ENCODE measurements around the gene ZBTB24. TPM values are rescaled to one million over a fixed set of nuclear protein-coding genes. Genes with fewer than 3 reads are reported as not detected.

The ZBTB24 gene
- total and polyA plus RNA-seq, 3 experiments from 2014 or later = 7.5 to 19.9 (median 19.5) TPM

- H3K36me3 ChIP-seq (ENCODE audit: insufficient read depth, low read length) = no peaks in the 10 kb centered on the region
- no peak overlapping the region for H3K4me3 ChIP-seq (ENCODE audit: low read length)
- no peaks in the 10 kb centered on the region for H3K9me3 ChIP-seq (ENCODE audit: low read length)
- Mint-ChIP-seq H3K4me3 (no peak overlapping the region), H3K27me3 (peaks cover 0 to 5% of the 10 kb centered on the region in 2 donors), H3K36me3 (peaks cover 0 to 2% (median 0%) of the 10 kb centered on the region in 3 donors), H3K4me1 (no peaks in the 10 kb centered on the region), H3K9me3 (no peaks in the 10 kb centered on the region), H3K27ac (no peak overlapping the region)
- no peak for DNase-seq
- POLR2A ChIA-PET = no interaction called here
- no peak overlapping the region for H3K27ac ChIP-seq (ENCODE audit: low read depth, low read length)
- CTCF ChIA-PET = no interaction called here
- H3K27me3 ChIP-seq (ENCODE audit: insufficient read depth, low read length, poor library complexity, severe bottlenecking) = no peaks in the 10 kb centered on the region
- no peaks in the 10 kb centered on the region for H3K4me1 ChIP-seq (ENCODE audit: insufficient read depth, low read length)
Measured at GRCh38 chr6:109508166-109508860, 25.3 kb upstream of the ZBTB24 start.

- peak overlapping the region in 1 of 8 donors; percentile 28 for H3K27ac Mint-ChIP-seq
- POLR2A ChIA-PET = no interaction called here
- Histone ChIP-seq H3K27me3 (ENCODE audit: insufficient read depth, low read length, poor library complexity, severe bottlenecking) (no peaks in the 10 kb centered on the region), H3K9me3 (ENCODE audit: low read length) (no peaks in the 10 kb centered on the region), H3K4me1 (ENCODE audit: insufficient read depth, low read length) (no peaks in the 10 kb centered on the region), H3K36me3 (ENCODE audit: insufficient read depth, low read length) (no peaks in the 10 kb centered on the region), H3K27ac (ENCODE audit: low read depth, low read length) (no peak overlapping the region), H3K4me3 (ENCODE audit: low read length) (no peak overlapping the region)
- no peaks in the 10 kb centered on the region for H3K4me1 Mint-ChIP-seq
- CTCF ChIA-PET = no interaction called here
- H3K27me3 Mint-ChIP-seq = peaks cover 0 to 5% of the 10 kb centered on the region in 2 donors
- H3K9me3 Mint-ChIP-seq = no peaks in the 10 kb centered on the region
- H3K4me3 Mint-ChIP-seq = no peak overlapping the region
- peaks cover 0 to 2% (median 0%) of the 10 kb centered on the region in 3 donors for H3K36me3 Mint-ChIP-seq
- no peak for DNase-seq
Measured at GRCh38 chr6:109507490-109508072, 24.6 kb upstream of the ZBTB24 start.

DNA sequence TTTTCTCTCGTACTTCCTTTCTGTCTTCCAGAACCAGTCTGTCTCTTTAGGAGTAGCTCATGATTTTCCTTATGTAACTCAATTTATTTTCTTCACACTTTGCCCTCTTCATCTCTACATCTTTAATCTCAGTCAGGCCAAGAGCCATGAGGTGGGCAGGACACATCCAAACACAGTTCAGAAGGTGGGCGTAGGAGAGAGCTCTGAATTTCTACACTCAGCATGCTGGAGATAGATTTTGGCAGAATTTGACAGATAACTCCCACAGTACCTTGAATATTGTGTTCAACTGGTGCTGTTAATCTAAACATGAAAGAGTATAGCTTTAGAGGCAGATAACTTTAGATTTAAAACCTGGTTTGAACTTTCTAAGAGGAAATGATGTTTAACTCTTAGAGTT lies 23.8 kb upstream of the ZBTB24 start:
- DNase-seq = no peak
- Histone ChIP-seq H3K27me3 (ENCODE audit: insufficient read depth, low read length, poor library complexity, severe bottlenecking) (no peaks in the 10 kb centered on the region), H3K4me1 (ENCODE audit: insufficient read depth, low read length) (no peaks in the 10 kb centered on the region), H3K4me3 (ENCODE audit: low read length) (no peak overlapping the region), H3K27ac (ENCODE audit: low read depth, low read length) (no peak overlapping the region), H3K36me3 (ENCODE audit: insufficient read depth, low read length) (no peaks in the 10 kb centered on the region), H3K9me3 (ENCODE audit: low read length) (no peaks in the 10 kb centered on the region)
- ChIA-PET CTCF (no interaction called here), POLR2A (no interaction called here)
- Mint-ChIP-seq H3K27ac (peak overlapping the region in 1 of 8 donors; percentile 28), H3K9me3 (no peaks in the 10 kb centered on the region), H3K4me3 (no peak overlapping the region), H3K36me3 (peaks cover 0 to 2% (median 0%) of the 10 kb centered on the region in 3 donors), H3K27me3 (peaks cover 3 to 5% of the 10 kb centered on the region in 2 donors), H3K4me1 (no peaks in the 10 kb centered on the region)

- H3K4me3 Mint-ChIP-seq = no peak overlapping the region
- no peaks in the 10 kb centered on the region for H3K4me1 Mint-ChIP-seq
- H3K27me3 Mint-ChIP-seq = peaks cover 3 to 5% of the 10 kb centered on the region in 2 donors
- Histone ChIP-seq H3K27me3 (ENCODE audit: insufficient read depth, low read length, poor library complexity, severe bottlenecking) (no peaks in the 10 kb centered on the region), H3K4me3 (ENCODE audit: low read length) (no peak overlapping the region), H3K4me1 (ENCODE audit: insufficient read depth, low read length) (no peaks in the 10 kb centered on the region), H3K27ac (ENCODE audit: low read depth, low read length) (no peak overlapping the region), H3K36me3 (ENCODE audit: insufficient read depth, low read length) (no peaks in the 10 kb centered on the region), H3K9me3 (ENCODE audit: low read length) (no peaks in the 10 kb centered on the region)
- H3K36me3 Mint-ChIP-seq = peaks cover 0 to 2% (median 0%) of the 10 kb centered on the region in 3 donors
- no peak overlapping the region for H3K27ac Mint-ChIP-seq
- ChIA-PET CTCF (no interaction called here), POLR2A (no interaction called here)
- H3K9me3 Mint-ChIP-seq = no peaks in the 10 kb centered on the region
- DNase-seq = no peak
Measured at GRCh38 chr6:109506314-109506713, 23.3 kb upstream of the ZBTB24 start.

DNA sequence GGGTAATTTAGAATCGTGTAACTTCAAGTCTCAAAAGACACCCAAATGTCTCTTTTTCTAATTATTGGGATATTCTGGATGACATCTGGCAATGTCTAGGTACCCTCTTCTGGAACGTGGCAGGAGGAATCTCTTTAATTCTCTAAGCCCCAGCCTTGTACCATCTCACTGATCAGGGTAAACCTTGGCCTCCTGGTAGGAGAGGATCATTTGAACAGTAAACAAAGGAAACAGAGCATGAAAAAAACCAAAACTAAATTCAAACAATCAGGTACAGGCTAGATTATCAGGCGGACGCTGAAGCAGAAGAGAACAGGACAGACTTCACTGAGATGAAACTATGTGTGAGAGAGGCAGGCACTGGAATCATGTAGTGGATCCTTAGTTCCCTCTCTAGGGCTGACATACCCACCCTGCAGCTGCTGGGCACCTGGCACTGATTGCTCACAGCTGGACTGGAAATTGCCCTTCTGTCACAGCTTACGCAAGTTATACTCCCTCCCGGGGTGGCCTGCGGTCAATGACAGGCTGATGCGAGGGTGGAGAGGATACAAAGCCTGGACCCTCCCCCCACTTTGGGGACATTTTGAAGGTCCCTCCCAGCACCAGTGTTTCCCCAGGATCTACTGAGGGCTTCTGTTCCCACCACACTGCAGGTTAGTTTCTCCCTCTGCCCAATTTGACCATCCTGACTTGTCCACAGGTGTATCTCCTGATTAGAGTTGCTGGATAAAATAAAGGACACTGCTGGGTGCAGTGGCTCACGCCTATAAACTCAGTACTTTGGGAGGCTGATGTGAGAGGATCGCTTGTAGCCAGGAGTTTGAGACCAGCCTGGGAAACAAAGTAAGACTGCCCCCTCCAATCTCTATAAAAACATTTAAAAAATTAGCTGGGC lies 20.6 kb upstream of the ZBTB24 start:
- Histone ChIP-seq H3K4me1 (ENCODE audit: insufficient read depth, low read length) (no peaks in the 10 kb centered on the region), H3K4me3 (ENCODE audit: low read length) (no peak overlapping the region), H3K9me3 (ENCODE audit: low read length) (no peaks in the 10 kb centered on the region), H3K27me3 (ENCODE audit: insufficient read depth, low read length, poor library complexity, severe bottlenecking) (no peaks in the 10 kb centered on the region), H3K36me3 (ENCODE audit: insufficient read depth, low read length) (no peaks in the 10 kb centered on the region), H3K27ac (ENCODE audit: low read depth, low read length) (no peak overlapping the region)
- CTCF ChIA-PET = no interaction called here
- Mint-ChIP-seq H3K27ac (no peak overlapping the region), H3K4me1 (no peaks in the 10 kb centered on the region), H3K36me3 (peaks cover 0 to 2% (median 0%) of the 10 kb centered on the region in 3 donors), H3K4me3 (no peak overlapping the region), H3K9me3 (no peaks in the 10 kb centered on the region), H3K27me3 (peaks cover 5 to 6% of the 10 kb centered on the region in 2 donors)
- POLR2A ChIA-PET = no interaction called here
- no peak for DNase-seq

GRCh38 chr6:109498936-109499335 lies 15.9 kb upstream of the ZBTB24 start:
- Histone ChIP-seq H3K27me3 (ENCODE audit: insufficient read depth, low read length, poor library complexity, severe bottlenecking) (no peaks in the 10 kb centered on the region), H3K4me3 (ENCODE audit: low read length) (no peak overlapping the region), H3K36me3 (ENCODE audit: insufficient read depth, low read length) (no peaks in the 10 kb centered on the region), H3K4me1 (ENCODE audit: insufficient read depth, low read length) (no peaks in the 10 kb centered on the region), H3K27ac (ENCODE audit: low read depth, low read length) (no peak overlapping the region), H3K9me3 (ENCODE audit: low read length) (no peaks in the 10 kb centered on the region)
- CTCF ChIA-PET = no interaction called here
- POLR2A ChIA-PET = no interaction called here
- no peaks in the 10 kb centered on the region for H3K9me3 Mint-ChIP-seq
- H3K4me1 Mint-ChIP-seq = no peaks in the 10 kb centered on the region
- peaks cover 6 to 9% of the 10 kb centered on the region in 2 donors for H3K27me3 Mint-ChIP-seq
- H3K36me3 Mint-ChIP-seq = no peaks in the 10 kb centered on the region
- no peak overlapping the region for H3K27ac Mint-ChIP-seq
- no peak for DNase-seq
- H3K4me3 Mint-ChIP-seq = no peak overlapping the region

DNA sequence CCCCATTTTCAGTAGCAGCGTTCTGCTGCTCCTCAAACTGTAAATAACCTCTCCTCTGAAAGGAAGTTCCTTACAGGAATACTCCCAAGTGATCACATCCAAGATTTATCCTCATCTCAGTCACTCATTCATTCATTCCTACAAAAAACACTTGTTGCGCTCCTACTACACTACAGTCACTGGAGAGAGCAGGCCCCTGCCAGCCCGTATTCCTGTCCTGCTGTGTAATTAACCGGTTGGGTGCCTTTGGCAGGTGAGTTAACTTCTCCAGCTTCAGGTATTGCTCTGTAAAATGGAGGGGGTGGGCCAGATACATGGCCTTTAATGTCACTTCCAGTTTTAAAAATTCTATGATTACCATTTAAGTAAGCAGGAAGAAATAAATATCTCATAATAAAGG lies 15.0 kb upstream of the ZBTB24 start:
- H3K36me3 Mint-ChIP-seq = no peaks in the 10 kb centered on the region
- H3K9me3 Mint-ChIP-seq = no peaks in the 10 kb centered on the region
- Histone ChIP-seq H3K27me3 (ENCODE audit: insufficient read depth, low read length, poor library complexity, severe bottlenecking) (no peaks in the 10 kb centered on the region), H3K4me1 (ENCODE audit: insufficient read depth, low read length) (no peaks in the 10 kb centered on the region), H3K27ac (ENCODE audit: low read depth, low read length) (no peak overlapping the region), H3K4me3 (ENCODE audit: low read length) (no peak overlapping the region), H3K36me3 (ENCODE audit: insufficient read depth, low read length) (no peaks in the 10 kb centered on the region), H3K9me3 (ENCODE audit: low read length) (no peaks in the 10 kb centered on the region)
- CTCF ChIA-PET = no interaction called here
- no peak overlapping the region for H3K4me3 Mint-ChIP-seq
- H3K27ac Mint-ChIP-seq = no peak overlapping the region
- POLR2A ChIA-PET = no interaction called here
- no peak for DNase-seq
- no peaks in the 10 kb centered on the region for H3K4me1 Mint-ChIP-seq
- peaks cover 6% of the 10 kb centered on the region in 2 donors for H3K27me3 Mint-ChIP-seq
